HL-60 (cell line): ENCODE measurements around the gene PROSER2.

ENCODE experiments used
- DNase-seq, 2 experiments: peaks; one replicate each; pipeline ENCODE4 v3.0.0-alpha.2; 2010 to 2020; ENCODE audit warnings: low read depth in 1 of 2, low spot score in 1 of 2
- H3K27ac ChIP-seq: fragments of 250-450 bp; sonication (Bioruptor Pico); replicated peaks from 2 replicates; pipeline ENCODE4 v1.5.1; 2020; ENCODE audit warnings: mild to moderate bottlenecking, moderate library complexity
- H3K27me3 ChIP-seq: fragments of 250-450 bp; sonication (Bioruptor Pico); 2 replicates; pipeline ENCODE4 v1.5.1; 2021; ENCODE audit warnings: mild to moderate bottlenecking, moderate library complexity; ENCODE audit not compliant: insufficient read depth, poor library complexity, severe bottlenecking
- H3K4me3 ChIP-seq: replicated peaks from 2 replicates; pipeline ENCODE4 v1.5.1; 2011; ENCODE audit warnings: mild to moderate bottlenecking, control low read depth, low read length; ENCODE audit not compliant: insufficient read depth
- GABPA ChIP-seq: IDR thresholded peaks from 2 replicates; pipeline ENCODE4 v1.6.1; 2012; ENCODE audit warnings: low read depth
- POLR2AphosphoS5 ChIP-seq: IDR thresholded peaks from 2 replicates; pipeline ENCODE4 v1.6.1; 2012; ENCODE audit warnings: low read depth
- SPI1 ChIP-seq: IDR thresholded peaks from 2 replicates; pipeline ENCODE4 v1.6.1; 2012; ENCODE audit warnings: low read depth, mild to moderate bottlenecking, borderline replicate concordance
- TF ChIP-seq, protein P1 (sequence below): IDR thresholded peaks from 2 replicates; pipeline ENCODE4 v1.6.1; 2012; ENCODE audit warnings: low read depth; ENCODE audit not compliant: insufficient replicate concordance
- TF ChIP-seq, protein P2 (sequence below): IDR thresholded peaks from one replicate; pipeline ENCODE4 v1.5.1; 2011; ENCODE audit warnings: low read length, control low read depth, inconsistent platforms; ENCODE audit not compliant: insufficient read depth

PROSER2 gene

GRCh38 chr10:11878776-11879175, 55.6 kb downstream of the PROSER2 start:
- H3K27me3 ChIP-seq, result no peaks in the 10 kb centered on the region
- TF ChIP-seq SPI1 (no peak), GABPA (no peak), POLR2AphosphoS5 (no peak)
- TF ChIP-seq, protein P1, sequence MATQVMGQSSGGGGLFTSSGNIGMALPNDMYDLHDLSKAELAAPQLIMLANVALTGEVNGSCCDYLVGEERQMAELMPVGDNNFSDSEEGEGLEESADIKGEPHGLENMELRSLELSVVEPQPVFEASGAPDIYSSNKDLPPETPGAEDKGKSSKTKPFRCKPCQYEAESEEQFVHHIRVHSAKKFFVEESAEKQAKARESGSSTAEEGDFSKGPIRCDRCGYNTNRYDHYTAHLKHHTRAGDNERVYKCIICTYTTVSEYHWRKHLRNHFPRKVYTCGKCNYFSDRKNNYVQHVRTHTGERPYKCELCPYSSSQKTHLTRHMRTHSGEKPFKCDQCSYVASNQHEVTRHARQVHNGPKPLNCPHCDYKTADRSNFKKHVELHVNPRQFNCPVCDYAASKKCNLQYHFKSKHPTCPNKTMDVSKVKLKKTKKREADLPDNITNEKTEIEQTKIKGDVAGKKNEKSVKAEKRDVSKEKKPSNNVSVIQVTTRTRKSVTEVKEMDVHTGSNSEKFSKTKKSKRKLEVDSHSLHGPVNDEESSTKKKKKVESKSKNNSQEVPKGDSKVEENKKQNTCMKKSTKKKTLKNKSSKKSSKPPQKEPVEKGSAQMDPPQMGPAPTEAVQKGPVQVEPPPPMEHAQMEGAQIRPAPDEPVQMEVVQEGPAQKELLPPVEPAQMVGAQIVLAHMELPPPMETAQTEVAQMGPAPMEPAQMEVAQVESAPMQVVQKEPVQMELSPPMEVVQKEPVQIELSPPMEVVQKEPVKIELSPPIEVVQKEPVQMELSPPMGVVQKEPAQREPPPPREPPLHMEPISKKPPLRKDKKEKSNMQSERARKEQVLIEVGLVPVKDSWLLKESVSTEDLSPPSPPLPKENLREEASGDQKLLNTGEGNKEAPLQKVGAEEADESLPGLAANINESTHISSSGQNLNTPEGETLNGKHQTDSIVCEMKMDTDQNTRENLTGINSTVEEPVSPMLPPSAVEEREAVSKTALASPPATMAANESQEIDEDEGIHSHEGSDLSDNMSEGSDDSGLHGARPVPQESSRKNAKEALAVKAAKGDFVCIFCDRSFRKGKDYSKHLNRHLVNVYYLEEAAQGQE, result no peak
- TF ChIP-seq, protein P2, sequence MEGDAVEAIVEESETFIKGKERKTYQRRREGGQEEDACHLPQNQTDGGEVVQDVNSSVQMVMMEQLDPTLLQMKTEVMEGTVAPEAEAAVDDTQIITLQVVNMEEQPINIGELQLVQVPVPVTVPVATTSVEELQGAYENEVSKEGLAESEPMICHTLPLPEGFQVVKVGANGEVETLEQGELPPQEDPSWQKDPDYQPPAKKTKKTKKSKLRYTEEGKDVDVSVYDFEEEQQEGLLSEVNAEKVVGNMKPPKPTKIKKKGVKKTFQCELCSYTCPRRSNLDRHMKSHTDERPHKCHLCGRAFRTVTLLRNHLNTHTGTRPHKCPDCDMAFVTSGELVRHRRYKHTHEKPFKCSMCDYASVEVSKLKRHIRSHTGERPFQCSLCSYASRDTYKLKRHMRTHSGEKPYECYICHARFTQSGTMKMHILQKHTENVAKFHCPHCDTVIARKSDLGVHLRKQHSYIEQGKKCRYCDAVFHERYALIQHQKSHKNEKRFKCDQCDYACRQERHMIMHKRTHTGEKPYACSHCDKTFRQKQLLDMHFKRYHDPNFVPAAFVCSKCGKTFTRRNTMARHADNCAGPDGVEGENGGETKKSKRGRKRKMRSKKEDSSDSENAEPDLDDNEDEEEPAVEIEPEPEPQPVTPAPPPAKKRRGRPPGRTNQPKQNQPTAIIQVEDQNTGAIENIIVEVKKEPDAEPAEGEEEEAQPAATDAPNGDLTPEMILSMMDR, result no peak
- no peak overlapping the region for H3K4me3 ChIP-seq
- no peak overlapping the region for H3K27ac ChIP-seq
- DNase-seq, result no peak

GRCh38 chr10:11879387-11880094, 56.4 kb downstream of the PROSER2 start:
- DNase-seq, result no peak
- no peaks in the 10 kb centered on the region for H3K27me3 ChIP-seq
- TF ChIP-seq, protein P1, result no peak
- TF ChIP-seq SPI1 (no peak), POLR2AphosphoS5 (no peak), GABPA (no peak)
- TF ChIP-seq, protein P2, result no peak
- no peak overlapping the region for H3K27ac ChIP-seq
- H3K4me3 ChIP-seq, result no peak overlapping the region

DNA sequence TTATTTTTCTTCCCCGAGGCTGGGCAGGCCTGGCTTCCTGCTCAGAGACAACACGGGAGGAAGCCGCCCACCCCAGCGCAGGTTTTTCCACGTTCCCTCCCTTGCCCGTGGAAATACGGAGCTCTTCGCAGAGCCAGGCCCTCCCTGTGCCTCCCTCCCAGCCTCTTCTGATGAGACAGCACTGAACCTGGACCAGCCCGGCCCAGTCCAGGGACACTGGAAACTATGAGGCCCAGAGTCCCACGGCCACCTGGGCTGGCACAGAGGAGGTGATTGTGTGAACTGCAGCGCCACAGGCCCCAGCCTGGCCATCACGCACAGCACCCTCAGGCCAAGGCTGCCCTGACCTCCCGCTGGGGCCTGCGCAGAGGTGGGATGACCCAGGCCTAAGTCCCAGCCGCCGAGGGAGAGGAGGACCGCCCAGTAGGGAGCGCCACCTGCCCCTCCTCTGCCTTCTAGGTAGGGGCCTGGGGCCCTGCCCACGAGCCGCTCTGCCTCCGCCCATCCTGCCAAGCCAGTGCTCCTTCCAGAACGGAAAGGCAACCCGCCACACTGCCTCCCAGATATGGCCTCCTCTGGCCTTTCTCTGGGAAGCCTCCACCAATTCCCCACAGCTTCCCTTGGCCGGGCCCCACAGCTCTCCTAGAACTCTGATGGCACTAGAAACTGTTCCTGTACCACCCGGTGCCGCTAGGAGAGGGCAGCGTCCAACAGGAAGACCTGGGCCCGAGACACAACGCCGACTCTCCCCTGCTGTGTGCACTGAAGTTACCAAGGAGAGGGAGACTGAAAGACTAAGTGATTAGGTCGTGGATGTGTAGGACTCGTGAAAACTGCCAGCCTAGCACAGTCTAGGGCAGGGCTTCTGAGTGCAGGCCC, 57.2 kb downstream of the PROSER2 start:
- no peak overlapping the region for H3K4me3 ChIP-seq
- H3K27me3 ChIP-seq, result no peaks in the 10 kb centered on the region
- H3K27ac ChIP-seq, result no peak overlapping the region
- no peak for DNase-seq
- TF ChIP-seq, protein P2, result no peak
- TF ChIP-seq SPI1 (no peak), GABPA (no peak), POLR2AphosphoS5 (no peak)
- TF ChIP-seq, protein P1, result no peak
